Neural cell (in vitro differentiated cells): ENCODE data around the gene RASD2.

Experiments used
- EZH2 ChIP-seq: fragments of 200-600, 300-800 bp; shearing (Covaris generic), sonication (generic); IDR thresholded peaks from 2 replicates; pipeline ENCODE4 v1.6.1; 2014; ENCODE audit warnings: antibody characterized with exemption, low read length, borderline replicate concordance, mild to moderate bottlenecking; ENCODE audit not compliant: insufficient read depth, poor library complexity, severe bottlenecking
- POLR2AphosphoS5 ChIP-seq: IDR thresholded peaks from 2 replicates; pipeline ENCODE4 v1.6.1; 2012
- RAD21 ChIP-seq: fragments of 450-650 bp; conservative IDR thresholded peaks from 2 replicates; pipeline ENCODE4 v1.6.1; 2014; ENCODE audit warnings: antibody characterized with exemption, mild to moderate bottlenecking, moderate library complexity
- SMC3 ChIP-seq: fragments of 450-650 bp; conservative IDR thresholded peaks from 2 replicates; pipeline ENCODE4 v1.6.1; 2014; ENCODE audit warnings: antibody characterized with exemption, mild to moderate bottlenecking, moderate library complexity; ENCODE audit not compliant: poor library complexity
- TF ChIP-seq, protein P1 (sequence below): fragments of 450-650 bp; IDR thresholded peaks from 2 replicates; pipeline ENCODE4 v1.5.1; 2014; ENCODE audit warnings: antibody characterized with exemption, mild to moderate bottlenecking, moderate library complexity; ENCODE audit not compliant: poor library complexity, severe bottlenecking
- TF ChIP-seq, protein P2 (sequence below): IDR thresholded peaks from 2 replicates; pipeline ENCODE4 v1.6.1; 2012; ENCODE audit warnings: borderline replicate concordance

- TF ChIP-seq, protein P1, sequence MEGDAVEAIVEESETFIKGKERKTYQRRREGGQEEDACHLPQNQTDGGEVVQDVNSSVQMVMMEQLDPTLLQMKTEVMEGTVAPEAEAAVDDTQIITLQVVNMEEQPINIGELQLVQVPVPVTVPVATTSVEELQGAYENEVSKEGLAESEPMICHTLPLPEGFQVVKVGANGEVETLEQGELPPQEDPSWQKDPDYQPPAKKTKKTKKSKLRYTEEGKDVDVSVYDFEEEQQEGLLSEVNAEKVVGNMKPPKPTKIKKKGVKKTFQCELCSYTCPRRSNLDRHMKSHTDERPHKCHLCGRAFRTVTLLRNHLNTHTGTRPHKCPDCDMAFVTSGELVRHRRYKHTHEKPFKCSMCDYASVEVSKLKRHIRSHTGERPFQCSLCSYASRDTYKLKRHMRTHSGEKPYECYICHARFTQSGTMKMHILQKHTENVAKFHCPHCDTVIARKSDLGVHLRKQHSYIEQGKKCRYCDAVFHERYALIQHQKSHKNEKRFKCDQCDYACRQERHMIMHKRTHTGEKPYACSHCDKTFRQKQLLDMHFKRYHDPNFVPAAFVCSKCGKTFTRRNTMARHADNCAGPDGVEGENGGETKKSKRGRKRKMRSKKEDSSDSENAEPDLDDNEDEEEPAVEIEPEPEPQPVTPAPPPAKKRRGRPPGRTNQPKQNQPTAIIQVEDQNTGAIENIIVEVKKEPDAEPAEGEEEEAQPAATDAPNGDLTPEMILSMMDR, result no peak
- TF ChIP-seq POLR2AphosphoS5, result no peak
- no peak for TF ChIP-seq RAD21
- TF ChIP-seq, protein P2, sequence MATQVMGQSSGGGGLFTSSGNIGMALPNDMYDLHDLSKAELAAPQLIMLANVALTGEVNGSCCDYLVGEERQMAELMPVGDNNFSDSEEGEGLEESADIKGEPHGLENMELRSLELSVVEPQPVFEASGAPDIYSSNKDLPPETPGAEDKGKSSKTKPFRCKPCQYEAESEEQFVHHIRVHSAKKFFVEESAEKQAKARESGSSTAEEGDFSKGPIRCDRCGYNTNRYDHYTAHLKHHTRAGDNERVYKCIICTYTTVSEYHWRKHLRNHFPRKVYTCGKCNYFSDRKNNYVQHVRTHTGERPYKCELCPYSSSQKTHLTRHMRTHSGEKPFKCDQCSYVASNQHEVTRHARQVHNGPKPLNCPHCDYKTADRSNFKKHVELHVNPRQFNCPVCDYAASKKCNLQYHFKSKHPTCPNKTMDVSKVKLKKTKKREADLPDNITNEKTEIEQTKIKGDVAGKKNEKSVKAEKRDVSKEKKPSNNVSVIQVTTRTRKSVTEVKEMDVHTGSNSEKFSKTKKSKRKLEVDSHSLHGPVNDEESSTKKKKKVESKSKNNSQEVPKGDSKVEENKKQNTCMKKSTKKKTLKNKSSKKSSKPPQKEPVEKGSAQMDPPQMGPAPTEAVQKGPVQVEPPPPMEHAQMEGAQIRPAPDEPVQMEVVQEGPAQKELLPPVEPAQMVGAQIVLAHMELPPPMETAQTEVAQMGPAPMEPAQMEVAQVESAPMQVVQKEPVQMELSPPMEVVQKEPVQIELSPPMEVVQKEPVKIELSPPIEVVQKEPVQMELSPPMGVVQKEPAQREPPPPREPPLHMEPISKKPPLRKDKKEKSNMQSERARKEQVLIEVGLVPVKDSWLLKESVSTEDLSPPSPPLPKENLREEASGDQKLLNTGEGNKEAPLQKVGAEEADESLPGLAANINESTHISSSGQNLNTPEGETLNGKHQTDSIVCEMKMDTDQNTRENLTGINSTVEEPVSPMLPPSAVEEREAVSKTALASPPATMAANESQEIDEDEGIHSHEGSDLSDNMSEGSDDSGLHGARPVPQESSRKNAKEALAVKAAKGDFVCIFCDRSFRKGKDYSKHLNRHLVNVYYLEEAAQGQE, result no peak
- no peak for TF ChIP-seq EZH2
- TF ChIP-seq SMC3, result no peak
Observed at GRCh38 chr22:35510481-35510934, 30.1 kb upstream of the RASD2 start.
